K562 treated with DMSO at 1 percent for 12 hours (cell line): ENCODE measurements around the gene SIN3B. TPM values are rescaled to one million over a fixed set of nuclear protein-coding genes. Genes with fewer than 3 reads are reported as not detected.

ENCODE experiments used
- total RNA-seq: library from RNA; unstranded; fragments of 300-600 nt; gene quantifications from 2 replicates; pipeline ENCODE4 v1.2.3, GENCODE V29; 2022; ENCODE audit not compliant: insufficient read depth

Gene SIN3B
- total RNA-seq = 12.6 and 37.1 TPM in 2 replicates

GRCh38 chr19:16829010-16829821 lies at the start of gene SIN3B:
Gene SIN3B, plus strand, starts transcription at chr19:16829398. Its CDS starts 23 bp downstream, at chr19:16829421.

GRCh38 chr19:16888629-16889365 lies 59.6 kb downstream of the SIN3B start, which contains the start of gene F2RL3:
Gene F2RL3, plus strand, starts transcription at chr19:16888999. Its CDS starts 191 bp downstream, at chr19:16889190.

Other genes starting within 250 kb of the SIN3B start
- 7.5 and 8.5 TPM in 2 replicates for gene MED26, start 201.2 kb upstream of the SIN3B start, total RNA-seq
- gene SMIM7, start 169.3 kb upstream of the SIN3B start, total RNA-seq = 75.3 and 78.7 TPM in 2 replicates
- 4.3 and 7.1 TPM in 2 replicates for gene TMEM38A, start 168.3 kb upstream of the SIN3B start, total RNA-seq
- gene NWD1, start 109.6 kb upstream of the SIN3B start, total RNA-seq = not detected in 2 replicates
- gene F2RL3, start 59.6 kb downstream of the SIN3B start, total RNA-seq = 4.1 and 7.4 TPM in 2 replicates
- 1.4 and 3.4 TPM in 2 replicates for gene CPAMD8, start 197.4 kb downstream of the SIN3B start, total RNA-seq
- 28.7 and 32.6 TPM in 2 replicates for gene HAUS8, start 246.1 kb downstream of the SIN3B start, total RNA-seq
- gene MYO9B, start 246.4 kb downstream of the SIN3B start, total RNA-seq = 46.4 and 108 TPM in 2 replicates